GM21515 (cell line): Measurements from ENCODE around the gene C10orf71.

Source experiments
- ATAC-seq: cut with Tn5 transposase; IDR thresholded peaks from one replicate; pipeline ENCODE4 v1.9.1; 2021; ENCODE audit not compliant: unreplicated experiment

Gene C10orf71

GRCh38 chr10:49332768-49333167 lies 33.8 kb downstream of the C10orf71 start:
- ATAC-seq, result no peak

- no peak for ATAC-seq
These were observed 34.2 kb downstream of the C10orf71 start for GRCh38 chr10:49333192-49333591.

GRCh38 chr10:49334964-49335363 lies 36.0 kb downstream of the C10orf71 start:
- no peak for ATAC-seq

- no peak for ATAC-seq
These were observed 36.5 kb downstream of the C10orf71 start for GRCh38 chr10:49335364-49335972.

GRCh38 chr10:49338604-49339003 lies 39.6 kb downstream of the C10orf71 start:
- no peak for ATAC-seq

GRCh38 chr10:49344840-49345239 lies 45.9 kb downstream of the C10orf71 start:
- no peak for ATAC-seq

GRCh38 chr10:49347342-49347741 lies 48.4 kb downstream of the C10orf71 start:
- no peak for ATAC-seq

GRCh38 chr10:49347827-49348226 lies 48.9 kb downstream of the C10orf71 start:
- no peak for ATAC-seq

GRCh38 chr10:49348593-49348992 lies 49.6 kb downstream of the C10orf71 start:
- no peak for ATAC-seq

GRCh38 chr10:49349390-49349789 lies 50.4 kb downstream of the C10orf71 start:
- ATAC-seq, result no peak

- ATAC-seq, result no peak
These were observed 51.2 kb downstream of the C10orf71 start for GRCh38 chr10:49350138-49350537.

GRCh38 chr10:49350846-49351532 lies 52.0 kb downstream of the C10orf71 start:
- no peak for ATAC-seq

- ATAC-seq, result no peak
These were observed 52.7 kb downstream of the C10orf71 start for GRCh38 chr10:49351669-49352068.

- ATAC-seq, result no peak
These were observed 53.4 kb downstream of the C10orf71 start for GRCh38 chr10:49352323-49352722.

GRCh38 chr10:49353026-49353894 lies 54.3 kb downstream of the C10orf71 start:
- no peak for ATAC-seq

- ATAC-seq, result no peak
These were observed 55.1 kb downstream of the C10orf71 start for GRCh38 chr10:49353895-49354566.

- ATAC-seq, result no peak
These were observed 55.6 kb downstream of the C10orf71 start for GRCh38 chr10:49354593-49354992.

GRCh38 chr10:49355221-49355620 lies 56.3 kb downstream of the C10orf71 start:
- no peak for ATAC-seq

GRCh38 chr10:49356181-49356580 lies 57.2 kb downstream of the C10orf71 start:
- ATAC-seq, result no peak

- ATAC-seq, result no peak
These were observed 58.0 kb downstream of the C10orf71 start for GRCh38 chr10:49356944-49357343.

GRCh38 chr10:49357910-49358309 lies 58.9 kb downstream of the C10orf71 start:
- ATAC-seq, result no peak
